Activated CD8-positive, alpha-beta memory T cell treated with anti-CD3 and anti-CD28 coated beads for 4 hours (primary cell): ENCODE measurements around the gene RALGDS.

ENCODE experiments used
- DNase-seq, 2 donors: peaks; one replicate each; pipeline ENCODE4 v3.0.0-alpha.2; 2020; ENCODE audit warnings: low read depth in 2 of 2

RALGDS gene

GRCh38 chr9:133119103-133119845, 1.8 kb downstream of the RALGDS start:
- no peak for DNase-seq

- no peak for DNase-seq
Observed at GRCh38 chr9:133118568-133118967, 2.5 kb downstream of the RALGDS start.

GRCh38 chr9:133118179-133118520, 2.9 kb downstream of the RALGDS start:
- no peak for DNase-seq

- DNase-seq: no peak
Observed at GRCh38 chr9:133117271-133118178, 3.5 kb downstream of the RALGDS start.

GRCh38 chr9:133116346-133117231, 4.5 kb downstream of the RALGDS start:
- DNase-seq: no peak

GRCh38 chr9:133115604-133116345, 5.3 kb downstream of the RALGDS start:
- DNase-seq: peak in 1 of 2 donors; percentile 48

GRCh38 chr9:133114886-133115603, 6.0 kb downstream of the RALGDS start:
- no peak for DNase-seq

GRCh38 chr9:133113949-133114885, 6.8 kb downstream of the RALGDS start:
- DNase-seq: no peak

GRCh38 chr9:133113163-133113948, 7.7 kb downstream of the RALGDS start:
- DNase-seq: no peak

GRCh38 chr9:133112663-133113026, 8.4 kb downstream of the RALGDS start:
- no peak for DNase-seq

GRCh38 chr9:133111808-133112662, 9.0 kb downstream of the RALGDS start:
- DNase-seq: no peak

GRCh38 chr9:133109931-133110650, 10.9 kb downstream of the RALGDS start:
- no peak for DNase-seq

- DNase-seq: no peak
Observed at GRCh38 chr9:133108794-133109641, 12.0 kb downstream of the RALGDS start.

GRCh38 chr9:133107961-133108793, 12.9 kb downstream of the RALGDS start:
- no peak for DNase-seq

GRCh38 chr9:133107245-133107722, 13.8 kb downstream of the RALGDS start:
- no peak for DNase-seq
